ENCODE measurements around the gene SRSF6. TPM values are rescaled to one million over a fixed set of nuclear protein-coding genes. Genes with fewer than 3 reads are reported as not detected.
"Not testable (repeated sequence)": the region's sequence is repeated elsewhere in the genome, so short reads cannot be mapped to it uniquely, and the experiment has no call there.

Gene SRSF6
- polyA plus RNA-seq, 1 donor from 2014 or later = 225 TPM

DNA sequence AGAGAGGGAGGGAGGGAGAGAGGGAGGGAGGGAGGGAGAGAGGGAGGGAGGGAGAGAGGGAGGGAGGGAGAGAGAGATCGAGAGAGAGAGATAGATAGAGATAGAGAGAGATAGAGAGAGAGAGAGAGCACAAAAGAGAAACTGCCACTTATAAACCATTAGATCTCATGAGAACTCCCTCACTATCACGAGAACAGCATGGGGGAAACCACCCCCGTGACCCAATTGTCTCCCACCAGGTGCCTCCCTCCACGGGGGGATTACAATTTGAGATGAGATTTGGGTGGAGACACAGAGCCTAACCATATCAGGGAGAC is 9.3 kb upstream of the SRSF6 start:
- H3K79me2 ChIP-seq (replicated peaks; ENCODE audit: insufficient read depth, low read length); H3K36me3 ChIP-seq (ENCODE audit: insufficient read depth, low read length); H3K9me2 ChIP-seq (ENCODE audit: insufficient read depth, low read length); H3K9me3 ChIP-seq (ENCODE audit: low read length); H3K4me3 ChIP-seq (ENCODE audit: low read length); H2AFZ ChIP-seq (ENCODE audit: low read depth, low read length); H4K20me1 ChIP-seq (ENCODE audit: insufficient read depth); H3K4me2 ChIP-seq (ENCODE audit: low read length); H3K27ac ChIP-seq (ENCODE audit: low read length); H3K27me3 ChIP-seq (ENCODE audit: insufficient read depth, low read depth, low read length); H3K9ac ChIP-seq (ENCODE audit: low read length); H3F3A ChIP-seq (ENCODE audit: insufficient read depth, low read length, poor library complexity, severe bottlenecking): not testable (repeated sequence)

DNA sequence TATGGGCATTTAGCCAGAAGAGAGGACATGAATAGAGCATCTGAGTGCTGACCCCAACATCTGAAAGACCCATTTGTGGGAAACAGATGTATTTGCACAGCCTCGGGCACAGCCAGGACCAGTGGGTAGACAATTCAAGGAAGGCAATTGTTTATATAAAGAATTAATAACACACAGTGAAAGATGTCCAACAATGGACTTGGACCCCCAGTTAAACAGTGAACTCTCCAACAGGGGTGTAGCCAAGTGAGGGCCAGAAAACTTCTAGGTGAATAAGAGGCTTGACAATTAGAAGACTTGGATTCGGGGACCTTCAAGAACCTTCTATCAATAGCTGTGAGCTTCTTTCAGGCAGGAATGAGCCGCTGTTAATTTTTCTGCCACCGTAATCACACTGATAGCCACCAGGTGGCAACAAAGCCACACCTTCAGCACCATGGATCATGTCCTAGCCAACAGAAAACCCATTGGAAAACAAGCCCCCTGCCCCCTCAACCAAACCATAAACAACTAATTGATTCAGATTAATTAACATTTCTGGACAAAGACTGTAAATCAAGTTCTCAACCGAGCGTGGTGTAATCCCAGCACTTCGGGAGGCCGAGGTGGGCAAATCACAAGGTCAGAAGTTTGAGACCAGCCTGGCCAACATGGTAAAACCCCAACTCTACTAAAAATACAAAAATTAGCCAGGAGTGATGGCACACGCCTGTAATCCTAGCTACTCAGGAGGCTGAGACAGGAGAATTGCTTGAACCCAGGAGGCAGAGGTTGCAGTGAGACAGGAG is 8.8 kb upstream of the SRSF6 start:
- Histone ChIP-seq H4K20me1 (ENCODE audit: insufficient read depth) (no peaks in the 10 kb centered on the region), H3K4me2 (ENCODE audit: low read length) (no peak overlapping the region)

More for the DNA sequence above, 8.8 kb upstream of the SRSF6 start:
- H3K9ac ChIP-seq (ENCODE audit: low read length) = no peak overlapping the region
- no peak overlapping the region for H3K27ac ChIP-seq (ENCODE audit: low read length)
- no peak overlapping the region for H3K4me3 ChIP-seq (ENCODE audit: low read length)
- H3K27me3 ChIP-seq (ENCODE audit: insufficient read depth, low read depth, low read length) = no peaks in the 10 kb centered on the region
- H3K9me2 ChIP-seq (ENCODE audit: insufficient read depth, low read length) = no peaks in the 10 kb centered on the region
- H3K36me3 ChIP-seq (ENCODE audit: insufficient read depth, low read length) = no peaks in the 10 kb centered on the region
- H3K79me2 ChIP-seq (replicated peaks; ENCODE audit: insufficient read depth, low read length) = no peaks in the 10 kb centered on the region
- TF ChIP-seq SMC3 (conservative IDR thresholded peaks at IDR 0.05; ENCODE audit: poor library complexity) = peak; percentile 89
- no peak for TF ChIP-seq POLR2AphosphoS5 (IDR thresholded peaks at IDR 0.05)
- TF ChIP-seq RAD21 (conservative IDR thresholded peaks at IDR 0.05) = peak; percentile 90
- TF ChIP-seq TAF1 (IDR thresholded peaks at IDR 0.05; ENCODE audit: low read depth) = no peak
- TF ChIP-seq, protein P1, sequence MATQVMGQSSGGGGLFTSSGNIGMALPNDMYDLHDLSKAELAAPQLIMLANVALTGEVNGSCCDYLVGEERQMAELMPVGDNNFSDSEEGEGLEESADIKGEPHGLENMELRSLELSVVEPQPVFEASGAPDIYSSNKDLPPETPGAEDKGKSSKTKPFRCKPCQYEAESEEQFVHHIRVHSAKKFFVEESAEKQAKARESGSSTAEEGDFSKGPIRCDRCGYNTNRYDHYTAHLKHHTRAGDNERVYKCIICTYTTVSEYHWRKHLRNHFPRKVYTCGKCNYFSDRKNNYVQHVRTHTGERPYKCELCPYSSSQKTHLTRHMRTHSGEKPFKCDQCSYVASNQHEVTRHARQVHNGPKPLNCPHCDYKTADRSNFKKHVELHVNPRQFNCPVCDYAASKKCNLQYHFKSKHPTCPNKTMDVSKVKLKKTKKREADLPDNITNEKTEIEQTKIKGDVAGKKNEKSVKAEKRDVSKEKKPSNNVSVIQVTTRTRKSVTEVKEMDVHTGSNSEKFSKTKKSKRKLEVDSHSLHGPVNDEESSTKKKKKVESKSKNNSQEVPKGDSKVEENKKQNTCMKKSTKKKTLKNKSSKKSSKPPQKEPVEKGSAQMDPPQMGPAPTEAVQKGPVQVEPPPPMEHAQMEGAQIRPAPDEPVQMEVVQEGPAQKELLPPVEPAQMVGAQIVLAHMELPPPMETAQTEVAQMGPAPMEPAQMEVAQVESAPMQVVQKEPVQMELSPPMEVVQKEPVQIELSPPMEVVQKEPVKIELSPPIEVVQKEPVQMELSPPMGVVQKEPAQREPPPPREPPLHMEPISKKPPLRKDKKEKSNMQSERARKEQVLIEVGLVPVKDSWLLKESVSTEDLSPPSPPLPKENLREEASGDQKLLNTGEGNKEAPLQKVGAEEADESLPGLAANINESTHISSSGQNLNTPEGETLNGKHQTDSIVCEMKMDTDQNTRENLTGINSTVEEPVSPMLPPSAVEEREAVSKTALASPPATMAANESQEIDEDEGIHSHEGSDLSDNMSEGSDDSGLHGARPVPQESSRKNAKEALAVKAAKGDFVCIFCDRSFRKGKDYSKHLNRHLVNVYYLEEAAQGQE (IDR thresholded peaks at IDR 0.05; ENCODE audit: borderline replicate concordance) = no peak
- TF ChIP-seq, protein P2, sequence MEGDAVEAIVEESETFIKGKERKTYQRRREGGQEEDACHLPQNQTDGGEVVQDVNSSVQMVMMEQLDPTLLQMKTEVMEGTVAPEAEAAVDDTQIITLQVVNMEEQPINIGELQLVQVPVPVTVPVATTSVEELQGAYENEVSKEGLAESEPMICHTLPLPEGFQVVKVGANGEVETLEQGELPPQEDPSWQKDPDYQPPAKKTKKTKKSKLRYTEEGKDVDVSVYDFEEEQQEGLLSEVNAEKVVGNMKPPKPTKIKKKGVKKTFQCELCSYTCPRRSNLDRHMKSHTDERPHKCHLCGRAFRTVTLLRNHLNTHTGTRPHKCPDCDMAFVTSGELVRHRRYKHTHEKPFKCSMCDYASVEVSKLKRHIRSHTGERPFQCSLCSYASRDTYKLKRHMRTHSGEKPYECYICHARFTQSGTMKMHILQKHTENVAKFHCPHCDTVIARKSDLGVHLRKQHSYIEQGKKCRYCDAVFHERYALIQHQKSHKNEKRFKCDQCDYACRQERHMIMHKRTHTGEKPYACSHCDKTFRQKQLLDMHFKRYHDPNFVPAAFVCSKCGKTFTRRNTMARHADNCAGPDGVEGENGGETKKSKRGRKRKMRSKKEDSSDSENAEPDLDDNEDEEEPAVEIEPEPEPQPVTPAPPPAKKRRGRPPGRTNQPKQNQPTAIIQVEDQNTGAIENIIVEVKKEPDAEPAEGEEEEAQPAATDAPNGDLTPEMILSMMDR (IDR thresholded peaks at IDR 0.05; ENCODE audit: poor library complexity, severe bottlenecking) = peak; percentile 89
- H2AFZ ChIP-seq (ENCODE audit: low read depth, low read length) = no peak overlapping the region
- no peaks in the 10 kb centered on the region for H3F3A ChIP-seq (ENCODE audit: insufficient read depth, low read length, poor library complexity, severe bottlenecking)
- no peaks in the 10 kb centered on the region for H3K9me3 ChIP-seq (ENCODE audit: low read length)
